OCI-LY7 (cell line): ENCODE measurements around the gene VWF. TPM values are rescaled to one million over a fixed set of nuclear protein-coding genes. Genes with fewer than 3 reads are reported as not detected.

Experiments
- BruUV-seq: library from RNA; stranded (reverse); fragments of 400-500 nt; replicated peaks from 2 replicates; lab custom pipeline; 2021; lab: Mats Ljungman, UMichigan
- CTCF ChIA-PET: fragments of 300-600 bp; sonication (Branson Sonifier 250); formaldehyde crosslinking; loops from one replicate; lab custom pipeline; 2022; ENCODE audit warnings: antibody characterized with exemption; ENCODE audit not compliant: unreplicated experiment; lab: Charles Lee
- POLR2A ChIA-PET: fragments of 300-600 bp; sonication (Branson Sonifier 250); formaldehyde crosslinking; loops from one replicate; lab custom pipeline; 2022; ENCODE audit warnings: antibody characterized with exemption; lab: Charles Lee
- DNase-seq: peaks from one replicate; pipeline ENCODE4 v3.0.0-alpha.2; 2015; ENCODE audit warnings: low spot score
- H2AFZ ChIP-seq: fragments of 200-600 bp; sonication (generic), shearing (Covaris generic); 2 replicates; pipeline ENCODE4 v1.6.1; 2014; ENCODE audit warnings: mild to moderate bottlenecking, antibody characterized with exemption, low read length, moderate library complexity
- H3K27ac ChIP-seq: fragments of 200-600 bp; sonication (generic); 2 replicates; pipeline ENCODE4 v1.5.1; 2014; ENCODE audit warnings: mixed run types, low read depth, mild to moderate bottlenecking, moderate library complexity, low read length, inconsistent platforms; ENCODE audit not compliant: poor library complexity, severe bottlenecking
- H3K36me3 ChIP-seq: fragments of 200-600 bp; sonication (generic); 2 replicates; pipeline ENCODE4 v1.6.1; 2014; ENCODE audit warnings: mild to moderate bottlenecking, antibody characterized with exemption, low read length, moderate library complexity, mixed read lengths; ENCODE audit not compliant: insufficient read depth
- H3K4me1 ChIP-seq: fragments of 200-600 bp; sonication (generic); 2 replicates; pipeline ENCODE4 v1.5.1; 2014; ENCODE audit warnings: mild to moderate bottlenecking, low read length; ENCODE audit not compliant: insufficient read depth, poor library complexity, severe bottlenecking
- H3K4me2 ChIP-seq: fragments of 200-600 bp; sonication (generic); 2 replicates; pipeline ENCODE4 v1.6.1; 2014; ENCODE audit warnings: mild to moderate bottlenecking, low read length
- H3K4me3 ChIP-seq: fragments of 200-600 bp; sonication (generic); 2 replicates; pipeline ENCODE4 v1.5.1; 2014; ENCODE audit warnings: mild to moderate bottlenecking, low read depth, low read length; ENCODE audit not compliant: poor library complexity, severe bottlenecking
- H3K79me2 ChIP-seq: fragments of 200-600 bp; sonication (generic); 2 replicates; pipeline ENCODE4 v1.6.1; 2016; ENCODE audit warnings: low read depth, mild to moderate bottlenecking, low read length, moderate library complexity, mixed read lengths; ENCODE audit not compliant: insufficient read depth
- H3K9me2 ChIP-seq: fragments of 200-600 bp; sonication (generic); 2 replicates; pipeline ENCODE4 v1.6.1; 2016; ENCODE audit warnings: mild to moderate bottlenecking, low read length, mixed read lengths; ENCODE audit not compliant: insufficient read depth
- H3K9me3 ChIP-seq: fragments of 200-600 bp; sonication (generic); 2 replicates; pipeline ENCODE4 v1.6.1; 2014; ENCODE audit warnings: mild to moderate bottlenecking, mixed run types, low read length, mixed read lengths
- H4K20me1 ChIP-seq: fragments of 200-600 bp; sonication (generic); 2 replicates; pipeline ENCODE4 v1.6.1; 2014; ENCODE audit warnings: mild to moderate bottlenecking, antibody characterized with exemption, low read length, moderate library complexity, mixed read lengths; ENCODE audit not compliant: insufficient read depth
- CTCF ChIP-seq: fragments of 200-600 bp; sonication (generic); conservative IDR thresholded peaks from 2 replicates; pipeline ENCODE4 v1.5.1; 2014; ENCODE audit warnings: mild to moderate bottlenecking, antibody characterized with exemption, low read length, moderate library complexity, mixed read lengths
- EZH2phosphoT487 ChIP-seq: fragments of 200-600 bp; sonication (generic); IDR thresholded peaks from 2 replicates; pipeline ENCODE4 v1.6.1; 2018; ENCODE audit warnings: low read depth, borderline replicate concordance, mild to moderate bottlenecking, mixed run types, antibody characterized with exemption, low read length, moderate library complexity, mixed read lengths
- intact Hi-C: fragments of 100-400 bp; cut with micrococcal nuclease; formaldehyde crosslinking; loops from one replicate; pipeline ENCODE4 v1.10.0; 2022; ENCODE audit not compliant: unreplicated experiment
- total RNA-seq, 2 experiments: library from RNA; depleted of rRNA in 1 of 2; stranded (reverse); fragments of >200 nt in 1 of 2; shearing (Covaris generic) in 1 of 2; gene quantifications; 2 replicates each; pipeline ENCODE4 v1.2.3, GENCODE V29; 2014 to 2022

The VWF gene
- total RNA-seq, 2 experiments from 2014 or later = 0.32 TPM; not detected in 1

DNA sequence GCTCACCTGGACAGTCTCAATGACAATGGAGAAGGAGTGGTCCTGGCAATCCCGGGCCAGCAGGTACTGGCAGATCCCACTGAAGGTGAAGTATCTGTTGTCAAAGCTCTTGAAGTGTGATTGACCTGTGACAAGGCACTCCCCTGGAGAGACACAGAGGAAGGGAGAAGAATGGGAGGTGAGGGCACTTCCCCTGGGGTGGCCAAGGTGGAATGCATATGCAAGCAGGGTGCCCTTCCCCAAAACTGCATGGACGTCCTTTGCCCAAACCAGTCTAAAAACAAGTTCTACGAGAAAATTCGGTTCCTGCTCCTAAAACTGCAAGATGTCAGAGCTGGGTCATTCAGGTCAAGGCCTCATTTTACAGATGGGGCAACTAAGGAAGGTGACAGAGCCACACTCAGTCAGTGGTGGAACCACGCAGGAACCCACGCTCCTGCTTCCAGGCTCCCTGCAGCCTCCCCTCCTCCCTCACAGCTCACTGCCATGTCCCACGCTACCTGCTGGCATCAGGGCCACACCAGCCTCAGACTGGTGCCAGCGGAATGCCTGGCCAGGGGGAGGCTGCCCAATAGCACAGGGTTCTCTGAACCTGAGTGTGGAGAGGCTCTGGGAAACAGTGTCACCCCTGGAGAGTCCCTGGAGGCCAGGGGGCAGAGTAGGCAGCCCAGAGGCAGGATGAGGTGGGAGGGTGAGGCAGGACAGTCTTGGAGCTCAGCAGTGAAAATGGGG lies 59.2 kb downstream of the VWF start:
- Histone ChIP-seq H3K27ac (no peak overlapping the region), H3K79me2 (no peaks in the 10 kb centered on the region), H3K9me2 (no peaks in the 10 kb centered on the region), H4K20me1 (no peaks in the 10 kb centered on the region), H3K4me2 (no peak overlapping the region), H3K9me3 (no peaks in the 10 kb centered on the region), H3K4me3 (no peak overlapping the region), H3K36me3 (no peaks in the 10 kb centered on the region), H2AFZ (no peak overlapping the region), H3K4me1 (no peaks in the 10 kb centered on the region)
- TF ChIP-seq CTCF (no peak), EZH2phosphoT487 (no peak)
- CTCF ChIA-PET = no interaction called here
- no peak for DNase-seq
- intact Hi-C loops = no loop called here
- POLR2A ChIA-PET = no interaction called here
- BruUV-seq = no TSS peak

GRCh38 chr12:6062757-6063735 lies 61.4 kb downstream of the VWF start:
- Histone ChIP-seq H3K27ac (no peak overlapping the region), H2AFZ (no peak overlapping the region), H3K4me3 (no peak overlapping the region), H3K4me1 (no peaks in the 10 kb centered on the region), H4K20me1 (no peaks in the 10 kb centered on the region), H3K79me2 (no peaks in the 10 kb centered on the region), H3K4me2 (no peak overlapping the region), H3K9me3 (no peaks in the 10 kb centered on the region), H3K36me3 (no peaks in the 10 kb centered on the region), H3K9me2 (no peaks in the 10 kb centered on the region)
- peak; percentile 55 for DNase-seq
- TF ChIP-seq EZH2phosphoT487 = no peak
- peak; percentile 84 for TF ChIP-seq CTCF
- intact Hi-C loops = loop anchor here (1.0 to 2.0 kb wide), 3 partner anchors 132 to 222 kb away; no protein-coding TSS in a partner anchor
- BruUV-seq = no TSS peak
- CTCF ChIA-PET = no interaction called here
- POLR2A ChIA-PET = no interaction called here
